HepG2 (cell line): ENCODE measurements around the gene CMIP. TPM values are rescaled to one million over a fixed set of nuclear protein-coding genes. Genes with fewer than 3 reads are reported as not detected.

Experiments
- ATAC-seq: fragments of 200-7000 bp; cut with Tn5 transposase; 3 replicates; pipeline ENCODE4 v1.9.1; 2020; ENCODE audit warnings: mild to moderate bottlenecking, moderate library complexity
- BruUV-seq: library from RNA; stranded (reverse); fragments of 400-500 nt; replicated peaks from 2 replicates; lab custom pipeline; 2021; lab: Mats Ljungman, UMichigan
- CTCF ChIA-PET: fragments of 300-600 bp; formaldehyde crosslinking; extraction: SDS; loops from one replicate; lab custom pipeline; 2021; ENCODE audit warnings: low total read pairs, inconsistent platforms, low intra/inter-chr PET ratio; lab: Yijun Ruan, JAX
- POLR2A ChIA-PET: fragments of 350-600 bp; sonication (Branson Sonifier 250); formaldehyde crosslinking; loops from one replicate; lab custom pipeline; 2020; ENCODE audit warnings: antibody characterized with exemption, inconsistent platforms; lab: Yijun Ruan, JAX
- DNase-seq: peaks from one replicate; pipeline ENCODE4 v3.0.0-alpha.2; 2015; ENCODE audit warnings: low spot score
- FAIRE-seq: peaks from 3 replicates; lab custom pipeline; 2011; peaks lifted over from hg19 to GRCh38; lab: Jason Lieb, UNC
- H2AFZ ChIP-seq: one replicate; pipeline ENCODE4 v1.6.1; 2011; ENCODE audit warnings: low read length, inconsistent platforms
- H3K27ac ChIP-seq: fragments of 300-600 bp; 3 replicates; pipeline ENCODE4 v1.8.0; 2011; ENCODE audit warnings: mixed run types, mild to moderate bottlenecking, mixed read lengths, low read length, inconsistent platforms; ENCODE audit not compliant: insufficient read depth; ENCODE audit errors: extremely low read length
- H3K27me3 ChIP-seq, 2 experiments: fragments of 200-600 bp in 1 of 2; 2 replicates in 1 of 2; 3 replicates in 1 of 2; pipeline versions ENCODE4 v1.6.0 to v1.8.0; 2011; ENCODE audit warnings: low read length in 2 of 2, mild to moderate bottlenecking in 2 of 2, moderate library complexity in 2 of 2, inconsistent platforms in 1 of 2; ENCODE audit not compliant: insufficient read depth in 2 of 2, control insufficient read depth in 1 of 2
- H3K36me3 ChIP-seq, 2 experiments: fragments of 200-600 bp in 1 of 2; replicated peaks in 1 of 2; 2 replicates in 1 of 2; 3 replicates in 1 of 2; pipeline versions ENCODE4 v1.5.1 to v1.8.0; 2011; ENCODE audit warnings: low read length in 2 of 2, inconsistent platforms in 1 of 2; ENCODE audit not compliant: insufficient read depth in 2 of 2, control insufficient read depth in 1 of 2
- H3K4me1 ChIP-seq: 2 replicates; pipeline ENCODE4 v1.5.1; 2012; ENCODE audit warnings: low read length, inconsistent platforms; ENCODE audit not compliant: insufficient read depth
- H3K4me2 ChIP-seq: 2 replicates; pipeline ENCODE4 v1.6.0; 2011; ENCODE audit warnings: low read depth, low read length, inconsistent platforms
- H3K4me3 ChIP-seq, 3 experiments: fragments of 200-600 bp in 1 of 3; sonication (generic), shearing (Covaris generic) in 1 of 3; replicated peaks in 1 of 3; 2 replicates each; pipeline ENCODE4 v1.5.1; 2011 to 2016; ENCODE audit warnings: low read length in 3 of 3, inconsistent platforms in 2 of 3, low read depth in 2 of 3, mild to moderate bottlenecking in 2 of 3, control low read depth in 1 of 3, mixed read lengths in 1 of 3; ENCODE audit not compliant: insufficient read depth in 1 of 3
- H3K79me2 ChIP-seq: one replicate; pipeline ENCODE4 v1.6.1; 2011; ENCODE audit warnings: low read length, inconsistent platforms; ENCODE audit not compliant: insufficient read depth
- H3K9ac ChIP-seq: 2 replicates; pipeline ENCODE4 v1.6.0; 2011; ENCODE audit warnings: mild to moderate bottlenecking, low read depth, low read length, inconsistent platforms; ENCODE audit not compliant: insufficient read depth
- H3K9me3 ChIP-seq: 2 replicates; pipeline ENCODE4 v1.5.1; 2012; ENCODE audit warnings: mild to moderate bottlenecking, low read length
- H4K20me1 ChIP-seq: 2 replicates; pipeline ENCODE4 v1.6.0; 2011; ENCODE audit warnings: inconsistent platforms, mild to moderate bottlenecking, low read length, moderate library complexity; ENCODE audit not compliant: insufficient read depth
- ARNT2 ChIP-seq: sonication (generic); formaldehyde crosslinking; IDR thresholded peaks from 2 replicates; pipeline ENCODE4 v1.8.0; 2022; ENCODE audit warnings: mild to moderate bottlenecking, low read depth, missing genetic modification reagents, moderate library complexity
- CREB1 ChIP-seq, 2 experiments: fragments of 450-650 bp in 1 of 2; IDR thresholded peaks; 2 replicates each; pipeline ENCODE4 v1.6.1; 2016 to 2017; ENCODE audit warnings: control low read depth in 1 of 2, mild to moderate bottlenecking in 1 of 2, missing compliant biosample characterization in 1 of 2, missing genetic modification characterization in 1 of 2
- KDM3A ChIP-seq: IDR thresholded peaks from 2 replicates; pipeline ENCODE4 v1.6.1; 2018; ENCODE audit warnings: low read depth, missing compliant biosample characterization
- NCOA5 ChIP-seq: sonication (generic); formaldehyde crosslinking; IDR thresholded peaks from 2 replicates; pipeline ENCODE4 v1.4.0; 2020; ENCODE audit warnings: missing genetic modification reagents
- NFE2 ChIP-seq: sonication (generic); formaldehyde crosslinking; IDR thresholded peaks from 2 replicates; pipeline ENCODE4 v1.4.0; 2020; ENCODE audit warnings: missing genetic modification reagents
- NFKBIZ ChIP-seq: IDR thresholded peaks from 2 replicates; pipeline ENCODE4 v1.6.1; 2018; ENCODE audit warnings: missing genetic modification reagents, missing compliant biosample characterization
- NFYB ChIP-seq: sonication (generic); formaldehyde crosslinking; IDR thresholded peaks from 2 replicates; pipeline ENCODE4 v1.4.0; 2020; ENCODE audit warnings: missing genetic modification reagents
- RAD51 ChIP-seq: fragments of 450-650 bp; IDR thresholded peaks from 2 replicates; pipeline ENCODE4 v1.6.1; 2016; ENCODE audit warnings: borderline replicate concordance
- RFX3 ChIP-seq: IDR thresholded peaks from 2 replicates; pipeline ENCODE4 v1.6.1; 2016; ENCODE audit warnings: missing biosample characterization, missing genetic modification reagents
- RFX5 ChIP-seq: IDR thresholded peaks from 2 replicates; pipeline ENCODE4 v1.6.1; 2011; ENCODE audit warnings: low read depth, low read length, improper control_type of control experiment
- TGIF2 ChIP-seq: IDR thresholded peaks from 2 replicates; pipeline ENCODE4 v1.6.1; 2016; ENCODE audit warnings: control low read depth, missing compliant biosample characterization
- ZFP41 ChIP-seq: sonication (generic); formaldehyde crosslinking; IDR thresholded peaks from 2 replicates; pipeline ENCODE4 v1.4.0; 2020; ENCODE audit warnings: mild to moderate bottlenecking, missing genetic modification reagents, borderline replicate concordance
- ZKSCAN5 ChIP-seq: sonication (generic); formaldehyde crosslinking; IDR thresholded peaks from 2 replicates; pipeline ENCODE4 v1.5.1; 2020; ENCODE audit warnings: mild to moderate bottlenecking, missing genetic modification reagents
- ZNF24 ChIP-seq: fragments of 450-650 bp; IDR thresholded peaks from 2 replicates; pipeline ENCODE4 v1.6.1; 2017; ENCODE audit warnings: antibody characterized with exemption, mild to moderate bottlenecking
- ZNF354B ChIP-seq: sonication (generic); formaldehyde crosslinking; IDR thresholded peaks from 2 replicates; pipeline ENCODE4 v1.8.0; 2022; ENCODE audit warnings: mild to moderate bottlenecking, missing genetic modification reagents
- ZNF496 ChIP-seq: sonication (generic); formaldehyde crosslinking; IDR thresholded peaks from 2 replicates; pipeline ENCODE4 v1.8.1; 2023; ENCODE audit warnings: mild to moderate bottlenecking, moderate library complexity, missing genetic modification reagents; ENCODE audit not compliant: insufficient replicate concordance
- ZNF570 ChIP-seq: sonication (generic); formaldehyde crosslinking; IDR thresholded peaks from 2 replicates; pipeline ENCODE4 v1.4.0; 2020; ENCODE audit warnings: mild to moderate bottlenecking, missing genetic modification reagents, borderline replicate concordance
- ZNF775 ChIP-seq: sonication (generic); formaldehyde crosslinking; IDR thresholded peaks from 2 replicates; pipeline ENCODE4 v1.4.0; 2020; ENCODE audit warnings: missing genetic modification reagents, mild to moderate bottlenecking, moderate library complexity, borderline replicate concordance
- ZNF782 ChIP-seq: sonication (generic); formaldehyde crosslinking; IDR thresholded peaks from 2 replicates; pipeline ENCODE4 v1.4.0; 2020; ENCODE audit warnings: missing genetic modification reagents, mild to moderate bottlenecking, borderline replicate concordance
- ZSCAN25 ChIP-seq: sonication (generic); formaldehyde crosslinking; IDR thresholded peaks from 2 replicates; pipeline ENCODE4 v1.8.0; 2022; ENCODE audit warnings: mild to moderate bottlenecking, missing genetic modification reagents
- ZSCAN9 ChIP-seq: IDR thresholded peaks from 2 replicates; pipeline ENCODE4 v1.6.1; 2016; ENCODE audit warnings: borderline replicate concordance
- WGBS: methylation state at CpG from one replicate; pipeline ENCODE4 v1.1.6; 2017; ENCODE audit warnings: low lambda C conversion rate; 5-methylcytosine and 5-hydroxymethylcytosine counted together
- in situ Hi-C: cut with HindIII; loops from 2 replicates; pipeline ENCODE4 v1.10.0; 2017; ENCODE audit warnings: low pct_unique_long_range_greater_than_20kb; ENCODE audit not compliant: extremely low pct_ligation_motif_present
- intact Hi-C: fragments of 100-400 bp; cut with micrococcal nuclease; formaldehyde crosslinking; loops from one replicate; pipeline ENCODE4 v1.10.0; 2022; ENCODE audit not compliant: unreplicated experiment
- polyA plus RNA-seq, 8 experiments: library from polyadenylated mRNA; depleted of rRNA in 3 of 8; stranded (reverse) in 7 of 8; unstranded in 1 of 8; fragments of >200 nt; fragmentation: Illumina TruSeq in 4 of 8; extraction: Trizol in 4 of 8; gene quantifications; 2 replicates each; pipeline versions ENCODE4 v1.2.1 to v1.2.3, GENCODE V29; 2011 to 2016; ENCODE audit warnings: low read depth in 4 of 8, missing spikeins in 1 of 8, mixed read lengths in 1 of 8; ENCODE audit not compliant: insufficient read depth in 1 of 8
- total RNA-seq, 5 experiments: library from RNA; depleted of rRNA; stranded (reverse); fragments of >200 nt; fragmentation: Illumina TruSeq; extraction: Trizol; gene quantifications; 2 replicates each; pipeline ENCODE4 v1.2.3, GENCODE V29; 2016; ENCODE audit warnings: low read depth in 1 of 5
- TF ChIP-seq, protein P1 (sequence below): sonication (generic); formaldehyde crosslinking; IDR thresholded peaks from 2 replicates; pipeline ENCODE4 v1.8.0; 2022; ENCODE audit warnings: mild to moderate bottlenecking, missing genetic modification reagents, borderline replicate concordance
- TF ChIP-seq, protein P2 (sequence below): sonication (generic); formaldehyde crosslinking; conservative IDR thresholded peaks from 2 replicates; pipeline ENCODE4 v1.4.0; 2020; ENCODE audit warnings: missing genetic modification reagents
- TF ChIP-seq, protein P3 (sequence below): sonication (generic); formaldehyde crosslinking; IDR thresholded peaks from 2 replicates; pipeline ENCODE4 v1.4.0; 2020; ENCODE audit warnings: missing genetic modification reagents
- TF ChIP-seq, protein P4 (sequence below): sonication (generic); formaldehyde crosslinking; IDR thresholded peaks from 2 replicates; pipeline ENCODE4 v1.4.0; 2020; ENCODE audit warnings: missing genetic modification reagents

The CMIP gene
- total and polyA plus RNA-seq, 2 of the 13 experiments (the other 11 are each of a cell fraction or from before 2014, with no cell fraction given) = 10.9 to 18.1 TPM

DNA sequence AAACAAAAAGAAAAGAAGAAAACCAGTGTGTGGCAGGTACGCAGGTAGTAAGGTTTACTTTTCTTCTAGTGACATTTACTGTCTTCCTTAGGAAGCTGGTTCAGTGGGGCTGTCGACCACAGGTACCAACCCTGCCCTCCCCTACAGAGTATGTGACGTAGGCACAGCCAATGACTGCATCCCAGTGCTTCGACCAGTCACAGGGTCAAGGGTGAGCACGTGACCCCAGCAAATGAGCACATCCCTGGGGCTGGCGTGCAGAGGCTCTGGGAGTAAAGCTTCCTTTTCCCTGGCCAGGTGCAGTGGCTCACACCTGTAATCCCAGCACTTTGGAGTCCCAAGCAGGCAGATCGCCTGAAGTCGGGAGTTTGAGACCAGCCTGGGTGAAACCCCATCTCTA is 295.6 kb downstream of the CMIP start:
- 37% methylated on average over 7 of the region's 8 CpGs for WGBS
- ATAC-seq (peak; percentile 26), DNase-seq (peak; percentile 31), FAIRE-seq (no peak)
- no peaks in the 10 kb centered on the region for H3K79me2 ChIP-seq
- ChIA-PET POLR2A (no interaction called here), CTCF (no interaction called here)
- in situ Hi-C loops (loop anchor here (25.0 kb wide), 1 partner anchor 703 kb away; the partner anchor contains the start of gene ATMIN), intact Hi-C loops (no loop called here)
- H3K4me2 ChIP-seq = no peak overlapping the region
- H3K36me3 ChIP-seq = no peaks in the 10 kb centered on the region
- no peaks in the 10 kb centered on the region for H4K20me1 ChIP-seq
- no peak overlapping the region for H3K4me3 ChIP-seq
- no peaks in the 10 kb centered on the region for H3K9me3 ChIP-seq
- peaks cover 16% of the 10 kb centered on the region for H3K4me1 ChIP-seq
- no TSS peak for BruUV-seq
- H3K27ac ChIP-seq = no peak overlapping the region
- no peak overlapping the region for H2AFZ ChIP-seq
- peaks cover 2 to 38% of the 10 kb centered on the region in 2 experiments; a peak in 4 of 5 replicates for H3K27me3 ChIP-seq
- no peak overlapping the region for H3K9ac ChIP-seq
- TF ChIP-seq TGIF2 (CRISPR knock-in tag) = no peak
- TF ChIP-seq ZSCAN9 (CRISPR knock-in tag) = no peak
- no peak for TF ChIP-seq RFX5
- TF ChIP-seq, protein P1, sequence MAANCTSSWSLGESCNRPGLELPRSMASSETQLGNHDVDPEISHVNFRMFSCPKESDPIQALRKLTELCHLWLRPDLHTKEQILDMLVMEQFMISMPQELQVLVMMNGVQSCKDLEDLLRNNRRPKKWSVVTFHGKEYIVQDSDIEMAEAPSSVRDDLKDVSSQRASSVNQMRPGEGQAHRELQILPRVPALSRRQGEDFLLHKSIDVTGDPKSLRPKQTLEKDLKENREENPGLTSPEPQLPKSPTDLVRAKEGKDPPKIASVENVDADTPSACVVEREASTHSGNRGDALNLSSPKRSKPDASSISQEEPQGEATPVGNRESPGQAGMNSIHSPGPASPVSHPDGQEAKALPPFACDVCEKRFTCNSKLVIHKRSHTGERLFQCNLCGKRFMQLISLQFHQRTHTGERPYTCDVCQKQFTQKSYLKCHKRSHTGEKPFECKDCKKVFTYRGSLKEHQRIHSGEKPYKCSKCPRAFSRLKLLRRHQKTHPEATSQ = no peak
- TF ChIP-seq, protein P2, sequence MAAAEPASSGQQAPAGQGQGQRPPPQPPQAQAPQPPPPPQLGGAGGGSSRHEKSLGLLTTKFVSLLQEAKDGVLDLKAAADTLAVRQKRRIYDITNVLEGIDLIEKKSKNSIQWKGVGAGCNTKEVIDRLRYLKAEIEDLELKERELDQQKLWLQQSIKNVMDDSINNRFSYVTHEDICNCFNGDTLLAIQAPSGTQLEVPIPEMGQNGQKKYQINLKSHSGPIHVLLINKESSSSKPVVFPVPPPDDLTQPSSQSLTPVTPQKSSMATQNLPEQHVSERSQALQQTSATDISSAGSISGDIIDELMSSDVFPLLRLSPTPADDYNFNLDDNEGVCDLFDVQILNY = no peak
- TF ChIP-seq KDM3A = no peak
- no peak for TF ChIP-seq NFE2
- no peak for TF ChIP-seq NFKBIZ
- no peak for TF ChIP-seq ZNF496 (CRISPR knock-in tag)
- TF ChIP-seq ZNF782 = no peak
- TF ChIP-seq, protein P3, sequence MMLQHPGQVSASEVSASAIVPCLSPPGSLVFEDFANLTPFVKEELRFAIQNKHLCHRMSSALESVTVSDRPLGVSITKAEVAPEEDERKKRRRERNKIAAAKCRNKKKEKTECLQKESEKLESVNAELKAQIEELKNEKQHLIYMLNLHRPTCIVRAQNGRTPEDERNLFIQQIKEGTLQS (CRISPR knock-in tag) = no peak
- no peak for TF ChIP-seq ZNF570 (CRISPR knock-in tag)
- TF ChIP-seq ZNF775 (CRISPR knock-in tag) = no peak
- TF ChIP-seq ZNF24 = no peak
- TF ChIP-seq ZNF354B = no peak
- 0 out of 2 replicates have a peak, but pooled peaks have one; percentile 36 for TF ChIP-seq NFYB
- TF ChIP-seq ZKSCAN5 (CRISPR knock-in tag) = no peak
- TF ChIP-seq ZFP41 (CRISPR knock-in tag) = no peak
- TF ChIP-seq, protein P4, sequence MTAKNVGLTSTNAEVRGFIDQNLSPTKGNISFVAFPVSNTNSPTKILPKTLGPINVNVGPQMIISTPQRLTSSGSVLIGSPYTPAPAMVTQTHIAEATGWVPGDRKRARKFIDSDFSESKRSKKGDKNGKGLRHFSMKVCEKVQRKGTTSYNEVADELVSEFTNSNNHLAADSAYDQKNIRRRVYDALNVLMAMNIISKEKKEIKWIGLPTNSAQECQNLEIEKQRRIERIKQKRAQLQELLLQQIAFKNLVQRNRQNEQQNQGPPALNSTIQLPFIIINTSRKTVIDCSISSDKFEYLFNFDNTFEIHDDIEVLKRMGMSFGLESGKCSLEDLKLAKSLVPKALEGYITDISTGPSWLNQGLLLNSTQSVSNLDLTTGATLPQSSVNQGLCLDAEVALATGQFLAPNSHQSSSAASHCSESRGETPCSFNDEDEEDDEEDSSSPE (CRISPR knock-in tag) = no peak
- no peak for TF ChIP-seq NCOA5 (CRISPR knock-in tag)
- TF ChIP-seq ARNT2 (CRISPR knock-in tag) = no peak
- no peak for TF ChIP-seq ZSCAN25 (CRISPR knock-in tag)
- peak; percentile 41; the same call in 1 of the 2 replicates for TF ChIP-seq RAD51
- no peak for TF ChIP-seq RFX3 (CRISPR knock-in tag)
- peak; percentile 83 for TF ChIP-seq CREB1 (IDR thresholded peaks at IDR 0.05)
- no peak for TF ChIP-seq CREB1 (CRISPR knock-in tag; IDR thresholded peaks at IDR 0.05)
